NCI-H345 (cell line): ENCODE data around the gene CCDC90B.
"Not testable (repeated sequence)": the region's sequence is repeated elsewhere in the genome, so short reads cannot be mapped to it uniquely, and the experiment has no call there.

Experiments used
- DNase-seq: peaks from one replicate; lab custom pipeline; 2025; lab: John Stamatoyannopoulos, UW

The CCDC90B gene

GRCh38 chr11:83285771-83286528 lies at the start of gene CCDC90B:
Gene CCDC90B, minus strand, starts transcription at chr11:83286367. Its CDS starts 395 bp downstream, at chr11:83285972.
- peak; percentile 98 for DNase-seq

DNA sequence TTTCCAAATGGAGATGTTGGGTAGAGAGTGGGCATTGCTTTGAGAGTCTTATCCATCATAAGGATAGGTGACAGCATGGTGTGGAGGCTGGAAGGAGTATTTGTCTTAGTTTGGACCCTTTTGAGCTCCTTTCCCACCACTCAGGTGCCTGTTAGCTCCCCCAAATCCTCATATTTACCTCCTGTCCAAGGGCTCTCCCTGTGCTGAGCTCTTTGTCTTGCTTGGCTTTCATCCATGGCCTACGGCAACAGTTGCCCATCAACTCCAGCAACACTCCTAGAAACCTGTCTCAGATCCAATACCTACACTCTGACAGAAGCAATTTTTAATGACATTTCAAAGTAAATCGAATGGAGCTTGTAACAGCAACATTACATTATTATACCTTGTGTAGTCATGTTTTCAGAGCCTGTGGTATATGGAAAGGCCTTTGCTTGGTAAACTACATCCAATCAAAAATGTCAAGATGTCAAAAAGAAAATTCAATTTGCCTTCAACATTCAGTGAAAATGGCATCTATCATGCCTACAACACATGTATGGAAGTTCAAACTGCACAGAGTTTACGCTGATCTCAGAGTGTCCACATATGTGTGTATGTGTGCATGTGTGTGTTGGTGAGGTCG lies 49.4 kb upstream of the CCDC90B start:
- no peak for DNase-seq

GRCh38 chr11:83330303-83330702 lies 44.1 kb upstream of the CCDC90B start:
- no peak for DNase-seq

GRCh38 chr11:83326326-83326725 lies 40.2 kb upstream of the CCDC90B start:
- DNase-seq: no peak

DNA sequence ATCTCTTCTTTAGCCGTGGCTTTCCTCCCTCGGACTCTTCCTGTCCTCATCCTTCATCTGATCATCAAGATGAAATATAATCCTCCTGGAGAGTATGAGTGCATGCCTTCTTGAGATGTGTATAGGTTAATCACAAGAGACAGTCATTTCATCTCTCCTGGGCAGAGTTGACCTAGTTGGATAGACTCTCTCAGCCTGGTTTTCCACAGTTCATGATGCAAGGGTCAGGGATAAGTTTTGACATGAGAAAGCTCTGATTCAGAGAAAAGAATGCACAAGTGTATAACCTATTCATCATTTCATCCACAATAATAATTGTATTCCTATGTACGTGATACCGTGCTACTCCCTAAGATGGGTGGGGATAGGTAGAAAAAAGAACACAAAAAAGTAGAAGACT lies 33.2 kb upstream of the CCDC90B start:
- no peak for DNase-seq

GRCh38 chr11:83318931-83319330 lies 32.8 kb upstream of the CCDC90B start:
- DNase-seq: no peak

- no peak for DNase-seq
Measured at GRCh38 chr11:83317757-83318690, 31.9 kb upstream of the CCDC90B start.

- DNase-seq: not testable (repeated sequence)
Measured at GRCh38 chr11:83316897-83317268, 30.7 kb upstream of the CCDC90B start.

GRCh38 chr11:83316143-83316896 lies 30.2 kb upstream of the CCDC90B start:
- not testable (repeated sequence) for DNase-seq

- DNase-seq: no peak
Measured at GRCh38 chr11:83312430-83312829, 26.3 kb upstream of the CCDC90B start.

GRCh38 chr11:83311701-83312100 lies 25.5 kb upstream of the CCDC90B start:
- DNase-seq: no peak

DNA sequence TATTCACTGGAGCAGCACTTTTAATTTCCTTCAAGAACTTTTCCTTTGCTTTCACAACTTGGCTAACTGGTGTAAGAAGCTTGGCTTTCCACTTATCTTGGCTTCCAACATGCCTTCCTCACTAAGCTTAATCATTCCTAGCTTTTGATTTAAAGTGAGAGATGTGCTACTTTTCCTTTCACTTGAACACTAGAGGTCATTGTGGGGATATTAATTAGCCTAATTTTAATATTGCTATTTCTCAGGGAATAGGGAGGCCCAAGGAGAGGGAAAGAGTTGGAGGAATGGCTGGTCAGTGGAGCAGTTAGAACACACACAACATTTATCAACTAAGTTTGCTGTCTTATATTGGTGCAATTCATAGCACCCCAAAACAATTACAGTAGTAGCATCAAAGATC lies 24.6 kb upstream of the CCDC90B start:
- no peak for DNase-seq

- not testable (repeated sequence) for DNase-seq
Measured at GRCh38 chr11:83308536-83308935, 22.4 kb upstream of the CCDC90B start.

DNA sequence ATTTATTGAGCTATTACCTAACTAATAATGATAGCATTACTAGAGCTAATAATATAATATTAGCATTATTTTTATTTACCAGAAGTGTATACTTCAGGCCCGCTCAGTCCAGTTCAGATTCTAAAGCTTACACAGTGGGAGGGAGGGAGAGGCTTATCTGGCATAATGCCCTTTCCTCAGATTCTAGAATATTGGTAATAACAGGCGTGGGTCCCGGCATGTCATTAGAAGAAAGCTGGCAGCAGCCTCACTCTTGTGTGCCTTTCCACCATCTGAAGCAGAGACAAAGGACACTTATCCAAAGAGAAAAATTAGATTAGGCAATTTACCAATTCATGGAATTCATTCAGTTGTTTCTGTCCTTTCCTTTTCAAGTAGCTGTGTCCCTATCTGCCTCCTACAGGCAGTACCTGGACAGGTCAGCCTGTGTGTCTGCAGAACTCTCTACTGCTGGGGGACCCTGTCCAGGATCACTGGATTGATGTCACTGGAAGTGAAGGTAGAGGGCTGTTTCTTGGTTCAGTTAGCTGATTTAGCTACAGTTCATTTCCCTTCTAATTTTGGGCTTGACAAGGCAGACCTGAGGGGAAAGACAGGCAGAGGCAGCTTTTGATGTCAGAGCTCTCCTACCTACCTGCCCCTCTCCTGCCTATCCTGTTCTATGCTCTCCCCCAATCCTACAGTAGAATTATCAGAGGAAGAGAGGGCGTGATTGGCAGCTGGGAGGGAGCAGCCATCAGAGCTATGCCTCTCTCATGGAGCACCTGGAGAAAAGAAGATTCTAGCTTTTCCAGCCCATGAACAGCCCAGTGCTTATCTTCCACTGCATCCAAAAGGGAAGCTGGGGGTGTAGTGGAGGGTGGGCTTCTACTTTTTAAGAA lies 20.3 kb upstream of the CCDC90B start:
- DNase-seq: no peak

GRCh38 chr11:83303316-83303715 lies 17.1 kb upstream of the CCDC90B start:
- DNase-seq: no peak

- no peak for DNase-seq
Measured at GRCh38 chr11:83302151-83302550, 16.0 kb upstream of the CCDC90B start.

DNA sequence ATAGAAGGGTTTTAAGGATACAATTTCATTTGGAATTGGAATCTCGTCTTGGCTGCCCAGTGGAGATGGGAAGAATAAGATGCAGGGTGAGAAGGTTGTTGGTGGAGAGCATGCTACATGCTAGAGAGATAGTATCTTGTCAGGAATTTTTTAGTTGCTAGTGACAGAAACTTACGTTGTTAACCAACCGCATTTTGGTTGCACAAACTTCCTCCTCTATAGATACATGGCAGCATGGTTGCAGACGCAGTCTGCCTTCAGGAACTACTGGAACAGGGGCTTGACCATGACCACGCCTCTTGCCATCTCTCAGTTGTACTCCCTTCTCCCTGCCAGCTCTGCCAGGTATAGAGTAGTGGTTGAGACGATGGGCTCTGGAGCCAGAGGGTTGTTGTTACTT lies 13.5 kb upstream of the CCDC90B start:
- DNase-seq: no peak

DNA sequence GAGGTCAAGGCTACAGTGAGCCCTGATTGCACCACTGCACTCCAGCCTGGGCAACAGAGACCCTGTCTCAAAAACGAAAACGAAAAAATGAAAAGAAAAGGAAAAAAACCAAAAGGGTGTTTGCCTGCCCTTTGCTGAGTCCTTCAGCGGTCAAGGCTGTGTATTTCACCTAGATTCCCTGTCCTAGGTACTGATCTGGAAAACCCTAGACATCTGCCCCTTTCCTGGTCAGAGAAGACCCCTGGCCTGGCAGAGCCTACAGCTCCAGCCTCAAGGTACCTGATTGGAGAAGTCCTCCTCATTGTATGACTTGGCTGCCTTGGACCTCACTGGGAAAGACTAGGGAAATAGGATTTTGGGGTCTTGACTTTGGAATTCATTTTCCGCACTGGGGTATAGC lies 8.0 kb upstream of the CCDC90B start:
- DNase-seq: no peak

GRCh38 chr11:83293457-83293774 lies 7.2 kb upstream of the CCDC90B start:
- no peak for DNase-seq

GRCh38 chr11:83292709-83293456 lies 6.7 kb upstream of the CCDC90B start:
- peak; percentile 56 for DNase-seq
